OCI-M2 (cell line): ENCODE data around the gene ZNF514.
"Not testable (repeated sequence)": the region's sequence is repeated elsewhere in the genome, so short reads cannot be mapped to it uniquely, and the experiment has no call there.

Source experiments
- DNase-seq: peaks from one replicate; lab custom pipeline; 2025; ENCODE audit not compliant: unreplicated experiment; lab: John Stamatoyannopoulos, UW

Gene ZNF514

DNA sequence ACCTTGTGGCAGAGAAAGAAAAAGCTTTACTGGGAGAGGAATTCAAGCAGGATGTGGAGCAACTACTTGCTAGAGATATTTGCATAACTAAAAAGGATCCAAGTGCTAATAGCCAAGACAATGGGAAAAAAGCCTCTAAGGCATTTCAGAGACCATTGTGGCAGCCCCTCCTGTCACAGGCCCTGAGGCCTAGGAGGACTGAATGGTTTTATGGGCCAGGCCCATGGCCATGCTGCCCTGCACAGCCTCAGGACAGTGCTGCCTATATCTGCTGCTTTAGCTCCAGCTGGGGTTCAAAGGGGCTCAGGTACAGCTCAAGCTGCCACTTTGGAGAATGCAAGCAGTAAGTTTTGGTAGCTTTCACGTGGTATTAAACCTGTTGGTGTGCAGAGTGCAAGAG, 20.9 kb downstream of the ZNF514 start:
- no peak for DNase-seq

DNA sequence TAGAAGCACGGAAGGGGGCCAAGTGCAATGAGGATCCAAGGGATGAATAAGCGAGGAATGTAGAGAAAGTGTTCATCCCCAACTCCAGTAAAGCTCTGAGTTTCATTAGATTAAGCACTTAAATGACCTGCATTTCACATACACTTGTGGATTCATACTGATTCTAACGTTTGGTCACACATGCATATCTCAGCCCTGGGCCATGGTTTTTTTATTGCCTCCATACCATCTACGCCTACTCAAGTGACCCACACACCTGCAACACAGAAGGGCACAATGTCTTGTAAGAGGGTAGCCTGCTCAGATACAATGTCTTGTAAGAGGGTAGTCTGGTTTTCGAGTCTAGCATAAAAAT, 37.5 kb downstream of the ZNF514 start:
- no peak for DNase-seq

DNA sequence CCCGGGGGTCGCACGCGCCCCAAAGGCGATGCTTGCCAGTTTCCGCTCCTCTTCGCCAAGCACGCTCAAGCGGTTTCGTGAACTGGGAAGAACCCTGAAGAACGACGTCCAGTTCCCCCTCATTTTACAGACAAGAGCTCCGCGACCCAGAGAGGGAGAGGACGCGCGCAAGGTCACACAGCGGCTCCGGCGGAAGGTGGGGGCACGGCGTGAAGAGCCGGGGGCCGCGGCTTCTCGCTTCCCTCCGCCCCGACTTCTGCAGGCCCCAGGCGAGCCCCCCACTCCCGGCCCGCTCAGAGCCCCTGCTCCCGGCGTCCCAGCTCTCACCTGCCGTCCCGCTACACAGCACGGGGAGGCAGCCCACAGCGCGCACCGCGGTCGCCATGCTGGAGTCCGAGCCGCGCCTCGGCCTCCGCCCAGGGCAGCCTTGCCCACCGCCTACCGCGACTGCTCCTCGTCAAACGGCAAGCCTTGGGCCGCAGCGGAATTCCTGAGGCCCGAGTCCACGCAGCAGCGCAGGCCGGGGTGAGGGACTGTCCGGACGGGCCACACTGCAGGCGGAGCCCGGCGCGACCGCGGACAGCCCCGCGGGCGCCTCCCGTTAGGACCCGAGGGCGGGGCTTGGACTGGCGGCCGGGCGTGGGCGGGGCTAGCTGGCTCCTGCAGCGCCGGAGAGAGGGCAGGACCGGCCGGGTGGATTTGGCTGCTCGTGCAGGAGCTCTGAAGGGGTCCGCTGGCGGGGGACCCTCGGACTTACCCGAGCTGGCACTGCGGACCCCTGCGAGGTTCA, 38.0 kb downstream of the ZNF514 start, which contains the start of gene MRPS5:
MRPS5 (minus strand) TSS at position 402 of the 790 bp plus-strand sequence; CDS start at position 385, 17 bp downstream.
- DNase-seq, result no peak

DNA sequence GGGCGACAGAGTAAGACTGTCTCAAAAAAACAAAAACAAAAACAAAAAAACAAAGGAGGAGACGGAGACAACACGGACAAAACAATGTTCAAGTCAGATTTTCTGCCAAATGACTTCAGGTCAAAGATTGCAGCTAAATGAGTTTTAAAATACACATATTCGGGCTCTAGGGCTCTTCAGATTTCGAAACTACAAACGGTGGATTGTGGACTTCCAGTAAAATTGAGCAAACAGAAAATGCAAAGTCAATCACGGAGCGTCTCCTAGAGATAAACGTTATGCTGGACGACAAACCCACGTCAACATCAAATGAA, 38.6 kb downstream of the ZNF514 start:
- DNase-seq, result no peak

DNA sequence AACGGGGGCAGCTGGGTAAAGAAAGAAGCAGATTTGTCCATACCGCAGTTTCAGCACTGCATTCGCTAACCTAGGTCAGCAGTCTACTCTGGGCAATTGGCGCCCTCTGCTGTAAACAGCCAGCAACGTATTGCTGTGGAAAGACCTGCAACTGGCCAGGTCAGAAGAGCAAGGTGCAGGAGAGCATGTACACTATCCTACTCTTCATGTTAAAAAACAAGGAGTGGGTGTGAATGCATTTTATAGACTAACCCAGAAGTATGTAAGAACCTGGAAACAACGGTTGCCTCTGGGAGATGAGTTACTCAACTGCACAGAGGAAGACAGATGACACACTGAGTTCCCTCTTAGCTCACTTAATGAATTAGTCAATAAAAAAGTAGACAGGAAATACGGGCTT, 44.2 kb downstream of the ZNF514 start:
- DNase-seq, result no peak

DNA sequence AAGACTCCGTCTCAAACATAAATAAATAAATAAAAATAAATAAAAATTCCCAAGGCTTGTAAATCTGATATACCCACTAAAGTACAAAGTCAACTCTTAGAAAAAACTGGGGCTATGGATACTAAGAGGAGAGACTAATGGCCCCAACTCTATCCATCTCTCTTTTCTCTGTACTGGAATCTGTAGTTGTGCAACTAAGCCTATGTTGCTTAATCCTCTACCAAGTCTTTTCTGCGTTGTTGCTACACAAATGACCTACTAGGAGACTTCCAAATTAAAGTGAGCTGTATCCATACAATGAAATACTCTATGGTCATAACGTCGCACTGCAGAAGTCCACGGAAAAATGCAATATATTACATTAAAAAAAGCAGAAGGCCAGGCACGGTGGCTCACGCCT, 46.2 kb downstream of the ZNF514 start:
- DNase-seq, result no peak

DNA sequence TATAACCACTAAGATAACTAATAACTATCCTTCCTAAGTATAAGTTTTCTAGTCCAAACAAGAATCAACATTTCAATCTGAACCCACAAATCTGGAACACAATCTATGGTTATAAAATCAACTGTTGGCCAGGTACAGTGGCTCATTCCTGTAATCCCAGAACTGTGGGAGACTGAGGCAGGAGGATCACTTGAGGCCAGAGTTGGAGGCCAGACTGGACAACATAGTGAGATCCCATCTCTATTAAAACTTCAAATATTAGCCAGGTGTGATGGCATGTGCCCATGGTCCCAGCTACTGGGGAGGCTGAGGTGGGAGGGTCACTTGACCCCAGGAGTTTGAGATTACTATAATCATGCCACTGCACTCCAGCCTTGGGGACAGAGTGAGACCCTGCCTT, 49.3 kb downstream of the ZNF514 start:
- DNase-seq, result no peak

DNA sequence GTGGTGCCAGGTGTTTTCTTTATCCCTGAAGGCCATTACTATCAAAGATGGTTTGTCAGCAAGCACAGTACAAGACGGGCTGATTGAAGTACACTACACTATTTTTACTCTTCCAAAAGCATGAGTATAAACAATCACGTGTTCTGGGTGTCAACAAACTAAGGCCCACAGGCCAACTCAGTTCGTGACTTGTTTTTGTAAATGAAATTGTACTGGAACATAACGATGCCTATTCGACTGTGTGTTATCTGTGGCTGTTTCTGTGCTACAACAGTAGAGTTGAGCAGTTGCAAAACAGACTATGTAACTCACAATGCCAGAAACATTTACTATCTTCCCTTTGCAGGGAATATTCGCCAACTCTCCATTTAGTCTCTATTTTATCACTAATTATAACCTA, 50.4 kb downstream of the ZNF514 start:
- no peak for DNase-seq

DNA sequence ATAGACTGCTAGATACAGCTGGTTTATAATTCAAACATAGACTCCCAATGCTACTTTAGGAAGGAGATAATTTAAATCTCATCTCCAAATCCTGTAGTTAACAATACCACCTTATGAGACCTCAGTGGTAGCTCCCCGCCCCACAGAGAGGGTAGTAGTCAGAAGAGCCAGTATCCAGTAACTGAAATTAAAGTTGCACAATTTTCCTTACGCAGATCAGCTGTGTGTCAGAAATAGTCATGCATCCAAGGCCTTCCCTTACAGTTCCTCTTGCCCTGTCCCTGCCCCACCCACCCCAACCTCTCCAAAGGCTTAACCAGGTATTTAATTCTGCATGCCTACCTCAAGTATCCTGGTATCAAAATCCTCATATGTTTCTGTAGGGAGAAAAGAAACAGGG, 53.6 kb downstream of the ZNF514 start:
- no peak for DNase-seq

DNA sequence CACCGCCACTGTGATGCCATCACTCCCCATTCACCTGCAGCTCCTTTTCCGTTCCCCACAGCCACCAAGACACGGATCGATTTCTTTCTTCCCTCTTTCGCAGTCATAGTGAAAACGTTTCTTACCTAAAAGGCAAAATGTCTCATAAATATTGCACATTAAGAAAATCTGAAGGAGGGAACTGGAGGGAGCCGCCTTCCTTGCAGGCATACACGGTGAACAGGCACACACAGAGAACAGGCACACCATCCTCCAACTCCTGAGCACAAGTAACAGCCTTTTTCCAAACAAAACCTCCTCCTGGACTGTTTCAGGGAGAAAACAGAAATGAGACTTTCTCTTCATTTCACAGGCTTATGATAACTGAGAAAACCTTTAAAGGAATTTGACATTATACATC, 55.0 kb downstream of the ZNF514 start:
- no peak for DNase-seq

DNA sequence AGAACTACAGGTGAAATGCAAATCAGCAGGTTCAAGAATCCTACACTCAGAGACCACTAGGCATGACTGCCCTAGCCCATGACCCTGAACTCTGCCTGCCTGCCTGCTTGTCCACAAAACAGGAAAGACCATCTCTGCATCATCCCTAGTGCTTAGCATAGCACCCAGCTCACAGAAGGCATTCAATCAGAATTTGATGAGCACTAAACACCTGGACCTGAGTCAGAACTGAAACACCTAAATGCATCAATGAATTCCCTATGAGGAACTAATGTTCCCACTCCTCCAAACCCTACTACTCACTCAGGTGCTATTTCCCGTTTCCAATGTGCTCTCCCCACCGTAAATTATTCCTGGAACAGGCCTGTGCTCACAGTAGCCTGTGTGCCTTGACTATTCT, 59.7 kb downstream of the ZNF514 start:
- DNase-seq, result no peak

DNA sequence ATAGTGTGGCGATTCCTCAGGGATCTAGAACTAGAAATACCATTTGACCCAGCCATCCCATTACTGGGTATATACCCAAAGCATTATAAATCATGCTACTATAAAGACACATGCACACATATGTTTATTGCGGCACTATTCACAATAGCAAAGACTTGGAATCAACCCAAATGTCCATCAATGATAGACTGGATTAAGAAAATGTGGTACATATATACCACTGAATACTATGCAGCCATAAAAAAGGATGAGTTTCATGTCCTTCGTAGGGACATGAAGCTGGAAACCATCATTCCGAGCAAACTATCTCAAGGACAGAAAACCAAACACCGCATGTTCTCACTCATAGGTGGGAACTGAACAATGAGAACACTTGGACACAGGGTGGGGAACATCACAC, 61.4 kb downstream of the ZNF514 start:
- not testable (repeated sequence) for DNase-seq
